Prostate gland (tissue), 2 donors: Measurements from ENCODE around the gene RNF217.

Experiments used
- POLR2A ChIP-seq: fragments of 450-650 bp; IDR thresholded peaks from one replicate; pipeline ENCODE4 v1.6.1; 2016; ENCODE audit warnings: antibody characterized with exemption, mild to moderate bottlenecking
- TF ChIP-seq, protein P1 (sequence below), 4 experiments: fragments of 200-600 bp in 2 of 4; fragments of 450-650 bp in 2 of 4; sonication (generic) in 2 of 4; IDR thresholded peaks; 1 replicate in 3 of 4; 2 replicates in 1 of 4; pipeline ENCODE4 v1.5.1; 2016 to 2019; ENCODE audit warnings: antibody characterized with exemption in 4 of 4, mild to moderate bottlenecking in 2 of 4, moderate library complexity in 2 of 4

DNA sequence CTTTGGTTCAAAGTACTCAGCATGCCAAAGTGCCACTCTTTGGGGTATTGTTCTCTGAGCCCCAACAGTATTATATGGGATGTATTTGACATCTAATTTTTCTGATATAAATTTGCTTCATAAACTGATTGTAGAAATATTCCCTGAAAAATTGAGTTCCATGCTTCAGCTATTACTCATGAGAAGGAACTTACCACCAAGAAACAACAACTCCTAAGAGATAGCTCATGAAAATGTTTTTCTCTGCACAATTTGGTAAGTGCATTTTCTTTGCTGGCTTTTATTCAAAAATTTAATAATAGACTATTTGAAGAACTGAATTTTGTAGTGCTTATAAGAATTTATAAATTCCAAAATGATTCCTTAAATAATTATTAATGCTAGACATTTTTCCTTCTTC, 178.6 kb downstream of the RNF217 start:
- TF ChIP-seq POLR2A, result no peak
- TF ChIP-seq, protein P1, sequence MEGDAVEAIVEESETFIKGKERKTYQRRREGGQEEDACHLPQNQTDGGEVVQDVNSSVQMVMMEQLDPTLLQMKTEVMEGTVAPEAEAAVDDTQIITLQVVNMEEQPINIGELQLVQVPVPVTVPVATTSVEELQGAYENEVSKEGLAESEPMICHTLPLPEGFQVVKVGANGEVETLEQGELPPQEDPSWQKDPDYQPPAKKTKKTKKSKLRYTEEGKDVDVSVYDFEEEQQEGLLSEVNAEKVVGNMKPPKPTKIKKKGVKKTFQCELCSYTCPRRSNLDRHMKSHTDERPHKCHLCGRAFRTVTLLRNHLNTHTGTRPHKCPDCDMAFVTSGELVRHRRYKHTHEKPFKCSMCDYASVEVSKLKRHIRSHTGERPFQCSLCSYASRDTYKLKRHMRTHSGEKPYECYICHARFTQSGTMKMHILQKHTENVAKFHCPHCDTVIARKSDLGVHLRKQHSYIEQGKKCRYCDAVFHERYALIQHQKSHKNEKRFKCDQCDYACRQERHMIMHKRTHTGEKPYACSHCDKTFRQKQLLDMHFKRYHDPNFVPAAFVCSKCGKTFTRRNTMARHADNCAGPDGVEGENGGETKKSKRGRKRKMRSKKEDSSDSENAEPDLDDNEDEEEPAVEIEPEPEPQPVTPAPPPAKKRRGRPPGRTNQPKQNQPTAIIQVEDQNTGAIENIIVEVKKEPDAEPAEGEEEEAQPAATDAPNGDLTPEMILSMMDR (IDR thresholded peaks at IDR 0.05), result no peak
